Prostate gland (tissue), 2 donors: ENCODE results near the gene SACM1L. TPM values are rescaled to one million over a fixed set of nuclear protein-coding genes. Genes with fewer than 3 reads are reported as not detected.
"Not testable (repeated sequence)": the region's sequence is repeated elsewhere in the genome, so short reads cannot be mapped to it uniquely, and the experiment has no call there.

Experiments used
- DNase-seq: peaks from one replicate; pipeline ENCODE4 v3.0.0-alpha.2; 2019; ENCODE audit warnings: low spot score
- H3K27ac ChIP-seq, 2 donors: fragments of 200-600 bp; sonication (generic); 2 replicates each; pipeline ENCODE4 v1.5.1; 2017 to 2019
- H3K27me3 ChIP-seq: fragments of 200-600 bp; sonication (generic); replicated peaks from 2 replicates; pipeline ENCODE4 v1.5.1; 2019; ENCODE audit not compliant: insufficient read depth
- H3K36me3 ChIP-seq, 2 donors: fragments of 200-600 bp; sonication (generic); 1 replicate in 1 of 2; 2 replicates in 1 of 2; pipeline versions ENCODE4 v1.5.1 to v1.8.1; 2017 to 2019
- H3K4me1 ChIP-seq: fragments of 200-600 bp; sonication (generic); replicated peaks from 2 replicates; pipeline ENCODE4 v1.5.1; 2019
- H3K4me3 ChIP-seq, 2 donors: fragments of 200-600 bp; sonication (generic); 2 replicates each; pipeline ENCODE4 v1.5.1; 2017 to 2019
- H3K9me3 ChIP-seq: fragments of 200-600 bp; sonication (generic); 2 replicates; pipeline ENCODE4 v1.5.1; 2017
- CTCF ChIP-seq, 4 experiments: fragments of 200-600 bp in 2 of 4; fragments of 450-650 bp in 2 of 4; sonication (generic) in 2 of 4; IDR thresholded peaks; 1 replicate in 3 of 4; 2 replicates in 1 of 4; pipeline ENCODE4 v1.5.1; 2016 to 2019; ENCODE audit warnings: antibody characterized with exemption in 4 of 4, mild to moderate bottlenecking in 2 of 4, moderate library complexity in 2 of 4
- POLR2A ChIP-seq: fragments of 450-650 bp; IDR thresholded peaks from one replicate; pipeline ENCODE4 v1.6.1; 2016; ENCODE audit warnings: antibody characterized with exemption, mild to moderate bottlenecking
- POLR2AphosphoS5 ChIP-seq: sonication (generic); formaldehyde crosslinking; IDR thresholded peaks from one replicate; pipeline ENCODE4 v1.6.1; 2017; ENCODE audit warnings: antibody characterized with exemption
- WGBS: methylation state at CpG from one replicate; pipeline ENCODE4 v1.1.5; 2018; 5-methylcytosine and 5-hydroxymethylcytosine counted together
- intact Hi-C: fragments of 100-400 bp; cut with DNase I; formaldehyde crosslinking; loops from one replicate; pipeline ENCODE4 v1.14.2; 2022
- total RNA-seq, 2 donors: library from RNA; depleted of rRNA; stranded (reverse); fragments of >200 nt; gene quantifications; one replicate each; pipeline ENCODE4 v1.1.0, GENCODE V29; 2016

Gene SACM1L
- total RNA-seq, 2 donors from 2014 or later, result 56.6 to 62.8 TPM

- Histone ChIP-seq H3K9me3 (no peaks in the 10 kb centered on the region), H3K27me3 (no peaks in the 10 kb centered on the region), H3K27ac (no peak overlapping the region), H3K4me3 (no peak overlapping the region), H3K36me3 (peaks cover 0 to 3% of the 10 kb centered on the region in 2 donors), H3K4me1 (no peaks in the 10 kb centered on the region)
- 96% methylated on average over 4 of the region's 4 CpGs for WGBS
- no peak for TF ChIP-seq CTCF (IDR thresholded peaks at IDR 0.05)
- no peak for TF ChIP-seq POLR2AphosphoS5
- no peak for TF ChIP-seq POLR2A
- DNase-seq, result no peak
- intact Hi-C loops, result no loop called here
Measured at GRCh38 chr3:45742461-45743089, 53.4 kb downstream of the SACM1L start.

GRCh38 chr3:45746165-45746776 lies 57.1 kb downstream of the SACM1L start:
- Histone ChIP-seq H3K9me3 (no peaks in the 10 kb centered on the region), H3K4me3 (no peak overlapping the region), H3K4me1 (no peaks in the 10 kb centered on the region), H3K27me3 (no peaks in the 10 kb centered on the region), H3K27ac (no peak overlapping the region), H3K36me3 (peaks cover 0 to 3% of the 10 kb centered on the region in 2 donors)
- DNase-seq, result no peak
- intact Hi-C loops, result no loop called here
- TF ChIP-seq POLR2AphosphoS5 (no peak), CTCF (IDR thresholded peaks at IDR 0.05) (no peak), POLR2A (no peak)
- 92% methylated on average over 32 of the region's 32 CpGs for WGBS

- no peaks in the 10 kb centered on the region for H3K27me3 ChIP-seq
- H3K4me3 ChIP-seq, result no peak overlapping the region
- WGBS, result 93% methylated on average over 14 of the region's 18 CpGs
- TF ChIP-seq CTCF (IDR thresholded peaks at IDR 0.05) (no peak), POLR2AphosphoS5 (no peak), POLR2A (no peak)
- H3K9me3 ChIP-seq, result no peaks in the 10 kb centered on the region
- H3K27ac ChIP-seq, result no peak overlapping the region
- intact Hi-C loops, result no loop called here
- H3K36me3 ChIP-seq, result peaks cover 0 to 3% of the 10 kb centered on the region in 2 donors
- no peak for DNase-seq
- no peaks in the 10 kb centered on the region for H3K4me1 ChIP-seq
Measured at GRCh38 chr3:45746777-45747622, 57.8 kb downstream of the SACM1L start.

GRCh38 chr3:45748068-45748467 lies 58.9 kb downstream of the SACM1L start:
- Histone ChIP-seq H3K27ac (no peak overlapping the region), H3K9me3 (no peaks in the 10 kb centered on the region), H3K27me3 (no peaks in the 10 kb centered on the region), H3K36me3 (peaks cover 0 to 3% of the 10 kb centered on the region in 2 donors), H3K4me1 (no peaks in the 10 kb centered on the region), H3K4me3 (no peak overlapping the region)
- WGBS, result 61% methylated on average over 8 of the region's 8 CpGs
- intact Hi-C loops, result no loop called here
- no peak for TF ChIP-seq CTCF (IDR thresholded peaks at IDR 0.05)
- TF ChIP-seq POLR2A, result no peak
- no peak for TF ChIP-seq POLR2AphosphoS5
- no peak for DNase-seq

- DNase-seq, H3K27me3 ChIP-seq, H3K36me3 ChIP-seq, H3K4me3 ChIP-seq, H3K9me3 ChIP-seq, intact Hi-C loops, H3K4me1 ChIP-seq, H3K27ac ChIP-seq: not testable (repeated sequence)
- 86% methylated on average over 4 of the region's 4 CpGs for WGBS
Measured at GRCh38 chr3:45749036-45749600, 59.9 kb downstream of the SACM1L start.
